ENCODE data around the gene PDE4D.

PDE4D gene

GRCh38 chr5:59838989-59839388 lies 54.5 kb downstream of the PDE4D start:
- DNase-seq (ENCODE audit: low read depth), result no peak

DNA sequence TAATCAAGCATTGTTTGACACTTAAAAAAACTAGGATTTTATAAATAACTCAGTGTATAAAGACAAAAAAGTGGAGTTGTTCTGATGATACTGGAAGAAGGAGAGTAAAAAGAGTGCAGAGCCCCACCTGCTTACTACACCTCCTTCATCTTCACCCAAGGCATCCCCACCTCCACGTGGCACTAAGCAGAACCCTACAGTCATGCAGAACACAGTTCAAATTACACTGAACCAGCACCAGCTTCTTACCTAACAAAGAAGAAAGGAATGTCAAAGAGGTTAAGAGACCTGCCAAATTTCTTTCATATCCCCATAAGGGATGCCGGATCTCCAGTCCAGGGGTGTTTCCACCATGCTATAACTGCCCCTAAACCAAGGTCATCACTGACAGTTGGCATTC lies 55.5 kb downstream of the PDE4D start:
- DNase-seq (ENCODE audit: low read depth), result no peak

DNA sequence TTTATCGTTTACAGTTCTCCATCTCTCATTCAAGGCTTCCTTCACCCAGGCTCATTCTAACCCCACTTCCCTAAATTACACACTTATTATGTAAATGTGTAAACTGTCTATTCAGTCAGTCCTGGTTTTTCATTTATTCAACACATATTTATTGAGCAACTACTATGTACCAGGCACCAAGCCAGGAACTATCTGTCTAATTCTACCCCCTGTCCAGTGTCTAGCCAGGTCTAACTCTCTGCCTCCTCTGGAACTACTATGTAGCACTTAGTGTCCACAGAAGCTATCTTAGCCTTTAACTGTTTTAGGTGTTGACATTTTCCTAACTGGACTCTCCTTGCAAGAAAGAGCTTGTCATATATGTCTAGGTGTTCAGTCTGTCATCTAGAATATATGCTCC lies 56.5 kb downstream of the PDE4D start:
- DNase-seq (ENCODE audit: low read depth), result no peak

- DNase-seq (ENCODE audit: low read depth), result no peak
Measured at GRCh38 chr5:59835800-59836199, 57.7 kb downstream of the PDE4D start.

- no peak for DNase-seq (ENCODE audit: low read depth)
Measured at GRCh38 chr5:59833448-59833847, 60.1 kb downstream of the PDE4D start.

DNA sequence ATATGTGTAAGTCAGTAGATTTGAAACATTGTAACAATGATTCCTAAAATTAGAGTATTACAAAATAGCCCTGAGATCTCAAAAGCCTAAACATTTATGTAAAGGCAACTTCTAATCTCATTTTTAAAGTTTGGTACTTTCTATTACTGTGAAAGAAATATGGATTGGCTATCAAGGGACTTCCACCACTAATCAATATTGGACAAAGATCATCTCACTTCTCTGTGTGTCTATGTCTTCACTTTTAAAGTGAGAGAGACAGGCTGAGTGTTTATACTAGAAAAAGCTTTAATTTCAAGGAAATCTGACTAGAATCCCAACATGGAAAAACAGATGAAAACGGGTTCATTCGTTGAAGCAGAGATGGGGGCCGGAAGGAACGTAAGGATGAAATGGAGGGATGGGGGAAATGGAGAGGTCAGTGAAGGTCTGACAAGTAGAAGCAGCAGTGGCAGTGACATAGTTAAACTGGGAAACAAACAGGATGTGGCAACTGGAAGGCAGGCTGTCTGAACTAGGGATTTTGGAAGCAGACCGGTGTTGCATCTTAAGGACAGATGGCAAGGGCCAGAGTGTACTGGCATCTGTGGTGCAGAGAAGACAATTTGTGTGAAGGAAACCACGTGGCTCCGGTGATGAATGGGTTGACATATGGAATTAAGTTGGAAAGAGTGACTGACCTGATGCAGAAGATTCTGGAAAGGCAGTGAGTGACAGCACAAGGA lies 60.8 kb downstream of the PDE4D start:
- no peak for DNase-seq (ENCODE audit: low read depth)

DNA sequence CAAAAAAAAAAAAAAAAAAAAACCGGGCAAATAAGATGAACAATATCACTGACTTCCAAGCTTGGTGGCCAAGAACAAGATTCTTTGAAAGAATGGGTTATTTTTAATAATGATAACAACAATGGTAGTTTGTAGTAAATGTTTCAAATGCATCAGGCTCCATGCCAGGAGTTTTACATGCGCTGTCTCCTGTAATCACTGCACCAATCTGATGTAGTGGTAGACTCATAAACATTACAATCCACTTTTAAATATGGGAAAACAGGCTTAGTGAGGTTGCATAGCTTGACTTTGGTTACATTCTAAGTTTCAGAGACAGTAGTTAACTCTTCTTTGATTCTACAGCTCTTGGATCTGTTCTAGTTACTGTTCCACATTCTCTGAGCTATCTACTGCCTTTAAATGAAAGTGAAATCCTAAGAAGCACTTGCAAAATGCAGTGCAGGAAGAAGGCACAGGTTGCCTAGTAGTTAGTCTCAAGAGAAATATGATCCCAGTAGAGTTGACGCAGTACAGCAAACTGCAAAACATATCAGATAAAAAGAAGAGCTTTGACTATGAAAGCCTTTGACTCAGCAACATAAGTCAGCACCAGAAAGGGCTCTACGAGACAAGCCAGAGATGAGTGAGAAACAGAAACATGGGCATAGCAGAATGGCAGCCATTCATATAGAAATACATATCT lies 62.1 kb downstream of the PDE4D start:
- no peak for DNase-seq (ENCODE audit: low read depth)

- DNase-seq (ENCODE audit: low read depth), result no peak
Measured at GRCh38 chr5:59830536-59831200, 62.9 kb downstream of the PDE4D start.

DNA sequence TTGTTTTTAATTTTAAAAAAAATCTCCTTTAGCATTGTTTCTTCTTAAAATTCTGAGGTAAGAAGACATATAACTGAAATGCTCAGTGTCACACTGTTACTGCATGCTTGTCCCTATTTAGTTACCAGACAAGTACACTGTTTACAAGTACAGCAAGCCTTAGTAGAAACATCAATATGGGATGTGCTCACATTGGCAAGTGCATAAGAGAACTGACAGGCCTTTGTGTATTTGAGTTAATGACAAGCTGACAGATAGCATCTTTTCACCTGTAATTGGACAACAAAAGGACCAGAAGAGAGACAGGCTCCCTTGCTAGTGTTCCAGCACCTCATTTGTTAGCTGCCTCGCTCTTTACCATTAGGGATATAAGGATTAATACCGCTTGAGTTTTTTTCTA lies 63.6 kb downstream of the PDE4D start:
- DNase-seq (ENCODE audit: low read depth), result no peak

DNA sequence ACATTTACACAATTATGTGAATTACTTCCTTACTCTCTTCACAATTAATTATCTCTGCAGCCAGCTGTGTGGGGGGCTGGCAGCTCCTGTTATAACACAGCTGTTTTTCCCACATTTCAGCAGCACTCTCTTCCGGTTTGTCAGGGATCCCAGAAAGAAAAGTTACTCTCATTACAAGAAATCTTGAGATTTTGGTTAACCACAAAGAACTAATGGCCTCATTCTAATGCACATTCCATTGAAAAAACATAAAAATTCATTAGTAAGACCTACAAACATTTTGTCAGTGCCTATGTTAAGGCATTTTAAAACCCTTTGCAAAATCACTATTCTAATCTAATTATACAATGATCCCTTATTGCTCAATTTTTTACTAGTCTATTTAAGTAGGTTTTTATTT lies 64.1 kb downstream of the PDE4D start:
- no peak for DNase-seq (ENCODE audit: low read depth)

DNA sequence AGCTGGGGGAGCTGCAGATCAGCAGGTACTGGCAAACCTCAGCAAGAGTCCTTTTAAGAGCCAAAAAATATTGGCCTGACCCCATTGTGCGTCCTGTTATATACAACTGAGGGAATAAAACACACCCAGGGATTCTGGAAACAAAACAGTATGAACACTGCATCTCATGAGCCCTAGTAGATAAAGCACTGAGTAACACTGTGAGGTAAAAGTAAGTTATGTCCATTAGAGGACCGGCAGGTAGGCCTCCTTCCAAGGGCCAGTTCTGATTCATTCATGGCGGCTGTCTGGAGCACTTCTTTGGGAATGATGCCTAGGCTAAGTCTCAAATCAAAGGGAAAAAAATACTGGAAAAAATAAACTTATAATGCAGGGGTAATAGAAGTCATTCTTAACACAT lies 64.9 kb downstream of the PDE4D start:
- no peak for DNase-seq (ENCODE audit: low read depth)

- no peak for DNase-seq (ENCODE audit: low read depth)
Measured at GRCh38 chr5:59826996-59827395, 66.5 kb downstream of the PDE4D start.

DNA sequence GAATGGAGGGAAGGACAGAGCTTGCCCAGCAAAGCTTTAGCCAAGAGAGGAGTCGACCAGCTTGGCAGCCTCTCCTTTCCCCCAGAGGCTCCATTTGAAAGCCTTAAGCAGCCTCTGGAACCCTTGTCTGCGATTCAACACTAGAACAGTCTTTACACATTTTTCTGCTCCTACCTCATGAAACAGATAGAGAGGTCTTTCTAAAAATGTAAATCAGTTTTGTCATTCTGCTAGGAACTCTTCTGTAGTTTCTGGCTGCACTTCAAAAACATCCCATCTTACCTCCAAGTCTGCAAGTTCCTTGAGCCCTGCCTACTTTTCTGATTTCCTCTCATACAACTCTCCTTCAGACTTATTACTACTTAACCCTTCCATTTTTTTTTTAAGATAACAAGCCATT lies 70.1 kb downstream of the PDE4D start:
- DNase-seq (ENCODE audit: low read depth), result no peak

- no peak for DNase-seq (ENCODE audit: low read depth)
Measured at GRCh38 chr5:59819806-59820205, 73.7 kb downstream of the PDE4D start.

GRCh38 chr5:59817536-59817935 lies 76.0 kb downstream of the PDE4D start:
- DNase-seq (ENCODE audit: low read depth), result no peak

GRCh38 chr5:59816654-59817300 lies 76.7 kb downstream of the PDE4D start:
- no peak for DNase-seq (ENCODE audit: low read depth)

DNA sequence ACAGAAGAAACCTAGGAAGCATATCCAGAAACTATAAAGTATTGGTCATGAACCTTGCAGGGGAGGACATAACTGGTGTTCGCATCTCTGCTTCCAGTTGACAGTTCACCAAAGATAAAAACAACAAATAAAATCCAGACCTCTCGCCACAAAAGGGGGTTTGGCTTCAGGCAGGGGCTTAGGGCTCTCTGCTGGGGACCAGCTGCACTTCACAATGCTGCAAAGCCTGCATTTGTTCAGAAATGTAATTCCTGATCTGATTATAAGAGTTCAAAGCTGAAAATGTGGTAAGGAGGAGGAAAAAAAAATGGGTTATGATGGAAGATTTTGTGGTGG lies 79.0 kb downstream of the PDE4D start:
- DNase-seq (ENCODE audit: low read depth), result no peak

- DNase-seq (ENCODE audit: low read depth), result no peak
Measured at GRCh38 chr5:59813761-59814536, 79.6 kb downstream of the PDE4D start.

- DNase-seq (ENCODE audit: low read depth), result peak; percentile 36
Measured at GRCh38 chr5:59810041-59810440, 83.5 kb downstream of the PDE4D start.

DNA sequence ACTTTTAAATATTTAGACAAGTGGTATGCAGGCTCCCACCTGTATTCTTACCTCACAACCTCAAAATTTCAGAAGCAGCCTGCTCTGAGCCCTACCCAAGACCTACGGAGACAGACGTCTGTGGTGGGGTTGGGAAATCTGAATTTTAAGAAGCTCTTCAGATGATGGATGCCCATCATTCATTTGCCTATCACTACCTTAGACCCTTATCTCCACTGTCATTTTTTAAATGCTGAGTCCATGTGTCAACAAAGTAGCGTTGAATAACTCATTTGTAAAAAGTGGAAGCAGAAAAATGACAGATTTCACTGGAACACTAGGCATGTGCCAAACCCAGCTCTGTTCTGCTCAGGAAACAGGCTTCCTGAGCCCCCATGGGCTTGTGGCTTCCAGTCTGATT lies 85.7 kb downstream of the PDE4D start:
- no peak for DNase-seq (ENCODE audit: low read depth)

DNA sequence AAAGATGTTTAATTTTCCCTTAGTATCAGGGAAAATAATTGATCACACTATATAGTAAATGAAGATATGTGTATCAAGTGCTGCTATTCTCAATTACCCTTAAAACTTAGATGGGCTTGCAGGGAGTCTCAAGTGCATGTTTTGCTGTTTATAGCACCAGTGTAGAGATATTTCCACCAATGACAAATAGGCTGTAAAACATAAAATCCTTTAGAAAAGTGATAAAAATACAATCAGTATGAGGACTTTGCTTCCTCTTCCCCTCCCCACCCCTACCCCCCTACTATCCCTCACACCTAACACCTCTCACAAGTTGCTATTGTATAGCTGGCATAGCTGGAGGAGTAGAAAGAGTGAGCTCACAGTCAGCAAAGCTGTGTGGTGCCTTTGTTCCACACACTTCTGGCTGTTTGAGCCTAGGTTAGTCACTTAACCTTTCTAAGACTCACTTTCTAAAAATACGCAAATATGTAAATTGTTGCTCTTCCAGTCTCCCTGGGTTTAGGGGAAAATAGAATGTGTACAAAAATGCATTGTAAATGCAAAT lies 93.1 kb downstream of the PDE4D start:
- DNase-seq (ENCODE audit: low read depth), result no peak
